SHP77 (cell line): ENCODE results near the gene CNEP1R1.

Experiments
- DNase-seq, 2 experiments: peaks; one replicate each; lab custom pipeline; 2025; lab: John Stamatoyannopoulos, UW

Gene CNEP1R1

DNA sequence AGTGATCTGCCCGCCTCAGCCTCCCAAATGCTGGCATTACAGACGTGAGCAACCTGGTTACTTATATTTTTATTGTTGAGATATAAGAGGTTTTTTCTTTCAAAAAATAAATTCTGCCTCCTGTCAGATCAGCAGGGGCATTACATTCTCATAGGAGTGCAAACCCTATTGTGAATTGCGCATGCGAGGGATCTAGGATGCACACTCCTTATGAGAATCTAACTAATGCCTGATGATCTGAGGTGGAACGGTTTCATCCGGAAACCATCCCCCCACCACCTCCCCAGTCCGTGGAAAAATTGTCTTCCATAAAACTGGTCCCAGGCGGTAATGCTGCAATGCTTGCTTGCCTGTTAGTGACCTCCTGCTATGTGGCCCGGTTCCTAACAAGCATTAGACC is 7.5 kb upstream of the CNEP1R1 start:
- no peak for DNase-seq

DNA sequence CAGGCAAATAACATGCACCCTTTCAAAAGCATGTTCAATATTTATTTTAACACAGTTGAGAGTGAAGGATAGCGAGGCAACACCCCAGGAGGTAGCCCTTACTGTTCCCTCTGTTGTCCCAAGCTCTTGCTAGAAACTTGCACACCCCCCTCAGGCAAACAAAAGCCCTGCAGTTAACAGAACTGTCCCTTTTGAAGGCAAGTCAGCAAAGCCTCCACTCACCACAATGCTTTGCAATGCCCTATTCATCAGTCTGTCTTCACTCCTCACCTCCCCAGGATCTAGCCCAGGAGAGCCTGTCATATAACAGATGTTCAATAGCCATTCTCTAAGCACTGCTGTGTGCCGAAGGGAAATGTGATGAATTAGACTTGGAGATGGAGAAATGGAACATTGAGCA is 3.5 kb upstream of the CNEP1R1 start:
- no peak for DNase-seq

DNA sequence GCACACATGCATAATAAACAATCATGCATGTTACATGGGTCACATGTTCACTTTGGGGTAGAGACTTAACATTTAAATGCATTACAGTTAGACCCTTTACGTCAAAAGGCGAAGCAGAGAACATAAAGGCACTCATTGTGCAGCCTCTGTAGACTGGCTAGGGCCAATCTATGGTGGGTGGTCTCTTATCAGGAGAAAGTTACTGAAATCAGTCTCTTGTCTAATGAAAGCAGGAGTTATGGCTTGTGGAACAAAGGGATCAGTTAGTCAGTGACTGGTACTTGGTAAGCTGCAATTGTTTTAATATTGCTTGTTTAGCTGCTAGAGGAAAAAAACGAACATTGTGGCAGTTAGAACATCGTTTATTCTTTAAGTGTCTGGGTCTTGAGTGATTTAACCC is 1.4 kb upstream of the CNEP1R1 start:
- DNase-seq = no peak

DNA sequence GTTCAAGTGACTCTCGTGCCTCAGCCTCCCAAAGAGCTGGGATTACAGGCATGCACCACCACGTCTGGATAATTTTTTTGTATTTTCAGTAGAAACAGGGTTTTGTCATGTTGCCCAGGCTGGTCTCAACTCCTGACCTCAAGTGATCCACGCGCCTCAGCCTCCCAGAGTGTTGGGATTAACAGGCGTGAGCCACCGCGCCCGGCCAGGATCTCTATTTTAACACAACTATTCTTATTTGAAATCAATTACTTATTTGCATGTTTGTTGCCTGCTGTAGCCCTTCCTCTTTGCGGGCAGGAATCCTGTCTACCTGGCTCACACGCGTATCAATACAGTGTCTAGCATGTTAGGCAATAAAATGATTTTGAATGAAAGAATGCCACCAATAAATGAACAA is 818 bp upstream of the CNEP1R1 start:
- no peak for DNase-seq

DNA sequence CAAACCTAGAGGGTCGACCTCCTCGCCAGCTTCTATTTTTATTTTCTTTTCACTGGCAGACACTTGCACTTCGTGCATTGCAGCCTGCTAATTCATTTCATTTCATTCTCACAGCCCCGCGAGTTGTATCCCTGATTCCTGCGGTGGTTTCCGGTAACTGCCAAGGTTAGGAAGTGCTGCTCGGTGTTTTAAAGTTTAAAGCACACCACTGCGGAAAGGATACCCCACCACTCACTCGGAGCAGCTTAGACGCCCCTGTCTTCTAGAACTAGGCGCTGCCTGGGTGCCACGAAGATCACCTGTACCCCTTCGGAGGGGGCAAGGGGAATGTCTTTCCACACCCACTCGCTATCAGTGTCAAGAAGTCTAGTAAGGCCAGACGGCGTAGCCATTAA is 509 bp downstream of the CNEP1R1 start:
- no peak for DNase-seq

DNA sequence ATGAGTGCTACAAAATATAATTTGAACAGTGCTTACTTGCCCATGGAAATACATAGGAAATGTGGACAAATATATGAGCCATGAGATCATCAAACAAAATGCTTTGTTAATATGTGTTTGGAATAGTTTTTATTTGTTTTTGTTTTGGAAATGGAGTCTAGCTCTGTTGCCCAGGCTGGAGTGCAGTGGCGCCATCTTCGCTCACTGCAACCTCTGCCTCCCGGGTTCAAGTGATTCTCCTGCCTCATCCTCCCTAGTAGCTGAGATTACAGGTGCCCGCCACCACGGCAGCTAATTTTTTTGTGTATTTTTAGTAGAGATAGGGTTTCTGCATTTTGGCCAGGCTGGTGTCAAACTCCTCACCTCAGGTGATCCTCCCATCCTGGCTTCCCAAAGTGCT is 2.8 kb downstream of the CNEP1R1 start:
- no peak for DNase-seq

DNA sequence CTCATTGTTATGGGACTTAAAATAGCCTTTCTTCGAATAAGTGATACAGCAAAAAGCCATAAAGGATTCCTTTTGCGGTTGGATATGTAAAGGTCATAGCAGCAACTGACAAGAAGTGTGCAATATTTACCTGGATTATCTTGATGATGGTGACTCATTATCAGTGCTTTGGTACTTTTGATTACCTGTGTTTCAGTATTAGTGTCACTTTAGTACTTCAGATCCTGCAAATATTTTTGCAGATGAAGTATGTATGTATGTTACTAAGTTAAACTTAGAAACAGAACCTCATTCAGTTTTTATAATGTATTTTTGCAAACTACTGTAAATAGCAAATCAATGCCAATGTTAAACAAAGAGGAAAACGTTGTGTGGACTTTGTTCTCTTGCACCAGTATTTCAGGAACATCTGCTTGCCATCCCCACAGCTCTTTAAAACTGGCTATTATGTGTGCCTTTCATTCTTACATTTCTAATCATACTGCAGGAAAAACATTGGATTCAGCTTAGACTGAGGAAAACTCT is 10.5 kb downstream of the CNEP1R1 start:
- no peak for DNase-seq

DNA sequence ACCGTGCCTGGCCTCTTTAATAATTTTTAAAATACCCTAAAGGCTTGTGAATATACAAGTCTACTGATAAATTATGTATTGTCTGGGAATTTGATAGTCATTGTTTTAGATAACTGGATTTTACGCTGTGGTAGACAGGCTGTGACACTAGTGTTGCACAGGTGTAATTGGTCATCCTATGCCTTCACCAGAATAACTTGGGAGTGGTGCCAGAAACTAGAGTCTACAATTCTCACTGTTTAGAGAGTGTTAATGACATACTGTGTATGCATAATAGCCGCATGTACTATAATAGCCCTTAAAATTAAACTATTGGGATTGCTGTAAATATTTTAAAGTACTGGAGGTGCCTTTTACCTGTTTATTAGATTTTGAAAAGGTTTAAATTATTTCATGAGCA is 11.4 kb downstream of the CNEP1R1 start:
- no peak for DNase-seq

DNA sequence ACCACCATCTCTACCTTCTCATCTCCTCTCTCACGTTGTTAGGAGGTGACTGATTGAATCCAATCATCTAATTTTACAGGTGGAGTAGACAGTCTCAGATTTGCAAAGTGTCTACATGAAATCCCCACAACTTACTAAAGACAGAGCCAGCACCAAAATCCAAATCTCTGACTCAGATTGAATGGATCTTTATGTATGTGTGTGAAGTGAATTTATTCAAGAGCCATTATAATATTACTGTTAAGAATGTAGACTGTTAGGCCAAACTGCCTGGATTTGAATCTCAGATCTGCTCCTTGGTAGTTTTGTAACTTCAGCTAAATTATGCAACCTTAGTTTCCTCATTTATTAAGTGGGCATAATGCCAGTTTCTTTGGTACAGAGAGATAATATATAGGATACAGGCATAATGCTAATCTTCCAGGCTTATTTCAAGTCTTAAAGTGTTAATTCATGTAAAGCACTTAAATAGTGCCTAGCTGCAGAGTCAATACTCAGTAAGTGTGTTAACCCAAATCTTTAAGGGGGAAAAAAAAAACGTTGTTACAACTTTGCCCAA is 12.7 kb downstream of the CNEP1R1 start:
- DNase-seq = no peak

DNA sequence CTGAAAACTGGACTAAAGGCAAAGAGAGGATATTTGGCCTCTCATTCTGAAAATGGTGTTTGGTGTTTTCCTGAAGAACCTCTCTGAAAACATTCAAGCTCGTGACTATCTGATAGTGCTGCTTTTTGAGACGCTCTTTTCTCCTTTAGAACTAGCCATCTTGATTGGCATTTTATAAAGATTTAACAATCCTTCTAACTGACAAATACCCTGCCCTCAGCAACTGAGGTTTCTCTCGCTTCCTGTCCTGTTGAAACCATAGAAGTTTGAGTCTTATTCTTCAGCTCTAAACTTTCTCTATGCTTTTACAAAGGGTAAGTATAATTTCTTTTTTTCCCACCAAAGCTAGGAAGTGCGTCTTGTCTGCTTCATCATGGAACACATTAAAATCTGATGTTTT is 13.3 kb downstream of the CNEP1R1 start:
- no peak for DNase-seq

DNA sequence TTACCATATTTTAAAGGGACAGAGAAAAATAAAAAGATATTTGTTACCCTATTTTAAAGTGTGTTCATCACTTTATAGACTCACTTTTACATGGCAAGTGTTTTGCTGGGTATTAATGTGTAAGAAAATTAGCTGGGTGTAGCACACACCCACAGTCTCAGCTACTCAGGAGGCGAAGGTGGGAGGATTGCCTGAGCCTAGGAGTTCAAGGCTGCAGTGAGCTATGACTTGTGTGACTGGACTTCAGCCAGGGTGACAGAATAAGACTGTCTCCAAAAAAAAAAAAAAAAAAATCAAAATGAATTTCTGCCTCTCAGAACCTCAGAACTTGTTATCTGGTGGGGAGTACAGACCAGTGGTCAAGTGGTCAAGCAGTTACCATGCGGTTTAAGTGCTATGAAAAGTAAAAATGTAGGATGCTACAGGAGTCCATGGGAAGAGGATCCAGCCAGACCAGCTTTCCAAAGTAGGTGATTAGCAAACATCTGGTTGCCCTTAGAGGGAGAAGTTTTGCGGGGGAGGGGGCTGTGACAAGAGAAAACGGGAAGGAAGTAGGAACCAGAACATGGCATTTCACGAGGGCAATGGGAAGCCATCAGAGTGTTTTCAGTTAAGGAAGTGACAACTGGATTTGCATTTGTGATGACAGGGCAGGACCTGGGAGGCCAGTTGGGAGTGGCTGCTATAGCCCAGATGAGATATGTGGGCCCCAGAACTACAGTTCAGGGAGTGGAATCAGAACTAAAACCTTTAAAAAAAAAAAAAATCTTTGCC is 13.9 kb downstream of the CNEP1R1 start:
- no peak for DNase-seq

DNA sequence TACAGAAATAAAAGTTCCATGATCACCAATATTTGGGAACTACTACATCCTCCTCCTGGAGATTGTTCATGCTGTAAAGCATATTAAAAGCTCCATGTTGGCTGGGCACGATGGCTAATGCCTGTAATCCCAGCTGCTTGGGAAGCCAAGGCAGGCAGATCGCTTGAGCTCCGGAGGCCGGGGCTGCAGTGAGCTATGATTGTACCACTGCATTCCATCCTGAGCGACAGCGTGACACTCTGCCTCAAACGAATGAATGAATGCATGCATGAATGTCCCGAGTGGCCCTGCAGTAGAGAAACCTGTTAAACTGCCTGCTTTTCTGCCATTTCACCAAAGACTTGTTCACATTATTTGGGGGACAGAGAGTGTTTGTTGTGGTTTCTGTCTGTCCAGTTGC is 15.0 kb downstream of the CNEP1R1 start:
- no peak for DNase-seq

DNA sequence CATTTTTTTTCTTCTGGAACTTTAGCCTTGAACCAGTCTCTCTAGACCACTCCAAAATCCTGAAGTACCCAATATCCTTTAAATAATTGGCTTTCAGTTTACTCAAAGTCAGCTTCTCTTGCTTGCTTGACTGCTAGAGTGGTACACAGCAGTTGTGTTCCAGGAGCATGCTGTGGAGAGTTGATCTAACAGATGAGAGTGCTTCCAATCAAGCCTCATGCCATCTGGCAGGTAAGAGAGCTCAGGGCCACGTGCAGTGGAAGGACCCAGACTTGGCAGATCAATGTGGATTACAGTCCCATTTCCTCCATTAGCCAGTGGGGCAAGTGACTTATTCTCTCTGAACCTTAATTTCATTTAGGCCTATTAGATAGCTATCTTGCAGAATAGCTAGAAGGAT is 15.7 kb downstream of the CNEP1R1 start:
- DNase-seq = no peak

DNA sequence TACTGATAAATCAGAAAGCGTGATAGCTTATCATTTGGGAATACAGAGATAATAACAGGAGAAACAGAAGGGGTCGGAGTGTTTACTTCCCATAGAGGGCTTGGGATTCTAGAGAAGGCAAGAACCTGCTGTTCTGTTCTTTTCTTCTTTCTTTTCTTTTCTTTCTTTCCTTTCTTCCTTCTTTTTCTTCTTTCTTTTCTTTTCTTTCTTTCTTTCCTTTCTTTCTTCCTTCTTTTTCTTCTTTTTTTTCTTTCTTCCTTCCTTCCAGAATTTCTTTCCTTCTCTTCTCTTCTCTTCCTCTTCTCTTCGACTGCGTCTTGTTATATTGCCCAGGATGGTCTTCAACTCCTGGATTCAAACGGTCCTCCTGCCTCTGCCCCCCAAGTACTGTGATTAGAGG is 18.3 kb downstream of the CNEP1R1 start:
- no peak for DNase-seq

DNA sequence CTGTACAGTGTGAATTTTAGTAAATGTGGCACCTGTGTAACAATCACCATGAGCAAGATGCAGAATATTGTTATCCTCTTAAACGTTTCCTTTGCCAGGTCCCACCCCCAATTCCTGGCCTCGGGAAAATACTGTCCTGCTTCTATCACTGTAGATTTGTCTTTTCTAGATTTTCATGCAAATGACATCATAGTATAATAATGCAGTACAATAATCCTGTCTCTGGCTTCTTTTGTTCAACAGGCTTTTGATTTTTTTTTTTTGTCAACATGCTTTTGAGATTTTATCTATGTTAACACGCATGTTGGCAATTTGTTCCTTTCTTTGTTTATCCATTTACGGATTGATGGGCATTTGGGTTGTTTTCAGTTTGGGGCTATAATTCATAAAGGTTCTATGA is 20.4 kb downstream of the CNEP1R1 start:
- DNase-seq = no peak

DNA sequence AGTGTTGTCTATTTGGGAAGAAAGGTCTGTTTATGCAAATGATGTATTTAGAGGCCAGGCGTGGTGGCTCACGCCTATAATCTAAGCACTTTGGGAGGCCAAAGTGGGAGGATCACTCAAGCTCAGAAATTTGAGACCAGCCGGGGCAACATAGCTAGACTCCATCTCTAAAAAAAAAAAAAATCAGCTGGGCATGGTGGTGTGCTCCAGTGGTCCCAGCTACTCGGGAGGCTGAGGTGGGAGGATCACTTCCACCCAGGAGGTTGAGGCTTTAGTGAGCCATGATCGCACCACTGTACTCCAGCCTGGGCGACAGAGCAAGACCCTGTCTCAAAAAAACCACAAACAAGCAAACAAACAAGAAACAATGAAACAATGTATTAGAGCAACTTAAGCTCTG is 21.8 kb downstream of the CNEP1R1 start:
- no peak for DNase-seq

DNA sequence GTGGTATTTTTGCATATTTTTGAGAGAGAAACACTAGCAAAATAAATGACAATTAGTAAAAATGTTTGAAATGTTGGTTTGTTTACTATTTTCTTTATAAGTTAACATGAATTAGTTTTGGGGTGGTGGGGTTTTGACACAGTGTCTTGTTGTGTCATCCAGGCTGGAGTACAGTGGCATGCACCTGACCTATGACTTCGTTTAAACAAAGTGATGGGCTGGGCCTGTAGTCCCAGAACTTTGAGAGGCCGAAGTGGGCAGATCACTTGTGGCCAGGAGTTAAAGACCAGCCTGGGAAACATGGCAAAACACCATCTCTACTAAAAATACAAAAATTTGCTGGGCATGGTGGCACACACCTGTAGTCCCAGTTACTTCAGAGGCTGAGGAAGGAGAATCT is 22.8 kb downstream of the CNEP1R1 start:
- no peak for DNase-seq

DNA sequence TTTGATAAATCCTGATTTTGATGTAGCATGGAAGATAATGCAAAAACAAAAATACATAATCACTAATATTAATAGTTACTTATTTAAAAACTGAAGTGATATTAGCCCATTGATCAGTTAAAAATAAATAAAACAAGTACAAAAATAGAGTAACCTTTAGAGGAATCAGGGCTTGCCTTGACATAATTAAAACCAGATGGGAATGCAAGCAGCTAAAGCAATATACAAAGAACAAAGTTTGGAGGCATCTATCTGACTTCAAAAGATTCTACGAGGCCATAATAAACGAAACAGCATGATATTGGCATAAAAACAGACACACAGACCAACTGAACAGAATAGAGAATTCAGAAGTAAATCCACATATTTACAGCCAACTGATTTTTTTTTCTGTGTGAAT is 25.8 kb downstream of the CNEP1R1 start:
- no peak for DNase-seq

DNA sequence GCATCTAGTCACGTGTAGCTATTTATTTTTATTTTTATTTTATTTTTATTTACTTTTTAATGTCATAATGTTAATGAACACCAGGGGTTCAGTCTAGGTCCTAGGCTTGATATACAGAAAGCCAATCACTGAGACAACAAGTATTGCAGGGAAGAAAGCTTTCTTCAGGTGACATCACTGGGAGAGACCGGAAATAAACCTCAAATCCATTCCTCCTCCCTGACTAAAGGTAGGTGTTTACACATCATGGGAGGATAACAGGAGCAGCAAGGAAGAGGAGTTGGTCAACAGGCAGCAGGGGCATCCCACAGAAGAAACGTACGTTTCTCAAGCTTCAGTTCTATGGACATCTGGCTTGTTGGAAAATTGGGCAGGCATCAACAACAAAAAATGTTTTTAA is 31.2 kb downstream of the CNEP1R1 start:
- DNase-seq = no peak

DNA sequence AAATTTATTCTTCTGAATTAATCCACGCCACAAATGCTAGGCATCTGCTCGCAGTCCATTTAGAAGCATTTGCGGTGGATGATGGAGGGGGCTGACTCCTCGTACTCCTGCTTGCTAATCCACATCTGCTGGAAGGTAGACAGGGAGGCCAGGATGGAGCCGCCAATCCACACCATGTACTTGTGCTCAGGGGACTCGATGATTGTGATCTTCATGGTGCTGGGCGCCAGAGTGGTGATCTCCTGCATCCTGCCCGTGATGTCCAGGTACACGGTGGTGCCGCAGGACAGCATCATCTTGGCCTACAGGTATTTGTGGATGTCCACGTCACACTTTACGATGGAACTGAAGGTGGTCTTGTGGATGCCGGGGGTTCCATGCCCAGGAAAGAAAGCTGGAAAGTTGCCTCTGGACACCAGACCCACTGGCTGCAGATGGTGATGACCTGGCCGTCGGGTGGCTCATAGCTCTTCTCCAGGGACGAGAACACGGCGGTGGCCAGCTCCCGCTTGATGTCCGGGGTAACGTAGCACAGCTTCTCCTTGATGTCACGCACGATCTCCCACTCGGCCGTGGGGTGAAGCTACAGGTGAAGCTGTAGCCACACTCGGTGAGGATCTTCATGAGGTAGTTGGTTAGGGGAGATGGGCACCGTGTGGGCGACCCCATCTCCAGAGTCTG is 33.2 kb downstream of the CNEP1R1 start:
- no peak for DNase-seq

DNA sequence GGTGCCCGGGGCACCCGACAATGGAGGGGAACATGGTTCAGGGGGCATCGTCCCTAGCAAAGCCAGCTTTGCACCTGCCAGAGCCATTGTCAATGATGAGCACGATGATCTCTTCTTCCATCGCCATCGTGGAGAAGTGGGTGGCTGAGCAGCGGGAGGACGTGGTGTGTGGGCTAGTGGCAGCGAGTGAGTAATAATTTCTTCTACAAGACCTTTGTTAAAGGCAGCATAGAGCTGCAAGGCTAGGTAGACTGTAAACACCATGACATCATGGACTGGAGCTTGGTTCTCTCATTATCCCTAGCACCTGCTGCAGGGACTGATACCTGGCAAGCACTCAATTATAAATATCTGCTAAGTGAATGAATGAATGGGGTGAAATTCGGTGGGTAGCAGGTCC is 34.1 kb downstream of the CNEP1R1 start:
- no peak for DNase-seq

DNA sequence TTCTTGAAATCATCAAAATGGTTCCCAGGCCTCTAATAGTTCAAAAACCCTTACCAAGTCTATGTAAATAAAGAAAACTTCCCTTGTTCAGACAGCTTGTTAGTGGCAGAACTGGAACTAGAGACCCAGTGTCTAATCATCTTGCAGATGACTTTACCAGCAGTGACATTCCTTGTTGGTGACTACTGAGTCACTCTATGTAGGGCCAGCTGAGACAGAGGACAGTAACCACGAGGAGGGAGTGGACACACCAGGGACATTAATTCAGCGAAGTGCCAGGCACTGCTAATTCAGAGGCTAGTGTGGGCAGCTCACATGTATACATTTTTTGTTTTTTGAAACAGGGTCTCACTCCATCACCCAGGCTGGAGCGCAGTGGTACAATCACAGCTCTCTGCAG is 34.6 kb downstream of the CNEP1R1 start:
- no peak for DNase-seq

DNA sequence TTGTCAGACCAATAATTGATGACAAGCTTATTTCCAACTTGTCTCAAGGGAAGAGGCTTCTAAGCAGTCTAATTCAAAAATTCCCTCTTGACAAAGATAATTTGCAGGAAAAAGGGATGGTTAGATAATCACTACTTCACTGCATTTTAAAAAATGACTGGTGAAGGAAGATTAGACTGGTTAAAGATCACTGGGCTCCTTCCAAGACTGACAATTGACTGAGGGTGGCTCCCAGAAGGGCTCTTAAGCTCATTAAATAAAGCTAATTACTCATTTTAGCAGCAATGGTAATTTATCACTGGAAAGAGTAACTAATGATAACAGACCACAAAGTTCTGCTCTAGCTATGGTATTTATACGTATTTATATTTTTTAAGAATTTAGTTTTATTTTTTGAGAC is 36.3 kb downstream of the CNEP1R1 start:
- DNase-seq = no peak
